DMS 273 (cell line): ENCODE results near the gene HPS1.

Experiments used
- DNase-seq: peaks from one replicate; lab custom pipeline; 2025; ENCODE audit not compliant: unreplicated experiment; lab: John Stamatoyannopoulos, UW

HPS1 gene

DNA sequence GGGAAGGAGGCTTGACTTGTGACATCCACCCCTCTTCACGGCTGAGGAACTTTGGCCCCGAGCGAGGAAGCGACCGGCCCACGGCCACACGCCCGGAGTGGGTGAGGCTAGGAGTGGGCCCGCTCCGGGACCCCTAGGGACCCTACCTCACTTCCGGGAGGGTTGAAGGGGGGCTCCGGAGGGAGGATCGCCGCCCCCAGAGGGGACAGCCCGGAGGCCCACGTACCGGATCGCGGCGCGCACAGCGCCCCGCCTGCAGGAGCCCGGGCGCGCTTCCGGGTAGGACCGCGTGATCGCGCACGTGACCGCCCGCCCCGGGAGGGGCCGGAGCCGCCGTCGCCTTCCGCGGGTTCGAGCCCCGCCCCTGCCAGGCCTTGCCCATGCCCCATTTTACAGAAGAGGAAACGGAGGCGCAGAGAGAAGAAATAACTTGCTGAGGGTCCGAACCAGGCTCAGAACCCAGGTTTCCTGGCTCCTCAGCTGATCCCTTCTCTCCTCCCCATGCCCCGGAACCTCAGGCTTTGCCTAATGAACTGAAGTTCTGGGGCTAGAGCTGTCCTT is at the start of gene HPS1:
Gene HPS1, minus strand, starts transcription at position 275 of the 561 bp plus-strand sequence. CDS start 3,695 bp downstream, outside the sequence.
- peak; percentile 86 for DNase-seq

DNA sequence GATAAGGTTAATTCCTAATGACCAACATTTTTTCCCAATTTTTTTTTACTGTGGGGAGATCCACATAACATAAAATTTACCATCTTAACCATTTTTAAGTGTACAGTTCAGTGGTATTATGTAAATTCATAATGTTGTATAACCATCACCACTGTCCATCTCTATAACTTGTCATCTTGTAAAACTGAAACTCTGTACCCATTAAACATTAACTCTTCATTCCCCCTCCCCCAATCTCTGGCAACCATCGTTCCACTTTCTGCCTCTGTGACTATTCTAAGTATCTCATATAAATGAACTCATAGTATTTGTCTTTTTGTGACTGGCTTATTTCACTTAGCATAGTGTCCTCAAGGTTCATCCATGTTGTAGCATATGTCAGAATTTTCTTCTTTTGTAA is 46.0 kb upstream of the HPS1 start:
- no peak for DNase-seq

DNA sequence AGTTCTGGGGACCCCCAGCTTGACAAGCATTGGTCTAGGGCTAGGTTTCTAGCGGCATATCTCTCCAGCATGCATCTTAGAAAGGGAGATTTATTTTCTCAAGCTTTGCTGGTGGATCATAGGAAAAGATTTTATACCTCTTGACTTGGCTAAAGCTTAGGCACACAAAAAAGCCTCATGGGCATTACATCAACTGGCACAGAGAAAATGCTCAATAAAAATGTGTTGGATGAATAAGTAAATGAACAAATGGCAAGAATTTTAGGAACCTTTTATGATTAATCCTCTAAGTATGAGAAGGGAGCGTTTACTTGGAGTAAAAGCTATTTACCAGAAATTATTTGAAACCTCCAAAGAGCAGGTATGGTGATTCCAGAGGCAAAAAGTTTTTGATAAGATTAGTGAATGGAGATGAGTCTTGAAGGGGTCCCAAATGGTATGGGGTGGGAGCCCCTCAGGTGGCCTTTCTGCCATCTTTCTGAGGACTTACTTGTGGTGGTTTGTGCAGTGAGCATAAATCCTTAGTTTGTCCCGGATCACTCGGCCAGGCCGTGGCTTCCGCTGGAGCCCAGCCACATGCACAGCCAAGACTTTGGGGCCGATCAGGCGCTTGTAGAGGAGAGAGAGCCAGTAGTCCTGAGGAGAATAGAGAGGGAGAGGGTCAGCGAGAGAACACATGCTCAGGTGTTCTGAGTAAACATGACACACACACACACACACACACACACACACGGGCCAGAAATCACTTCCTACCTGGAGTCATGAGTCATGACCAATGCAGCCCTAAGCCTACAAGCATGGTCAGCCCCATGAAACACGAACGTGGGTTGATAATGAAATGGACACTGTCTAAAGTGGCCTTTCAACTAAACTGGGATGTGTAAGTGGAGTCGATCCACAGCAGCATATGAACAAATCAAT is 43.1 kb upstream of the HPS1 start:
- DNase-seq: no peak

DNA sequence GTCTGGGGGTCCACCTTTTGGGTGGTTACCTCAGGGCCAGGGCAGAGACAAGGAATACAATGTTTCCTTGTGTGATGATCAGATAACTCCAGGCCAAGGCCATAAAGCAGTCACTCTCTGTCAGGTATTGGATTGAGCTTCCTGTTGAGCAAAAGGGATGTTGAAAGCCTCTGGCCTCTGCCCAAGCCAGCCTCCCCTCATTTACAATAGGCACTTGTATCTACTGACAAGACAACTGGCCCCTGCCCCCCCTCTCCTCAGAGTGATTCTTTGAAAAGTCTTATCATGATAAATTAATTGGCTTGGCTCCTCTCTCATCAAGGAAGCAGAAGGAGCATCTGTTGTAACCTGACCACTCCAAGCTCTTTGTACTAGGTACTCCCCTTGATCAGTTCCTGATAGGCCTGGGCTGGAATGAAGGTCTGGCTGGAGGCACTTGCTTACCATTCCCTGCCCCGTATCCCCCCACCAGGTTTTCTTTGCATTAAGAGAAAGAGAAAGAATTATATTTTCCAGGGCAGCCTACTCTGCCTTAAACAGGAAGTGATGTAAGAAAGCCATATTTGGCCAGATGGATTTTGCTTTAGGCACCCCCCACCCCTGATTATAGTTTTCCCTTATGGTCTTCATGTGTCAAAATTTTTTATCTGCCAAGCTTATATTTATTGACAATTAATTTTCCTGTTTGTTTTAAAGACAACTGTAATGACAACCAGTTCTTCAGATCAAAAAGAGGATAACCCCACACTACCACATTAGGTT is 42.1 kb upstream of the HPS1 start:
- DNase-seq: no peak

DNA sequence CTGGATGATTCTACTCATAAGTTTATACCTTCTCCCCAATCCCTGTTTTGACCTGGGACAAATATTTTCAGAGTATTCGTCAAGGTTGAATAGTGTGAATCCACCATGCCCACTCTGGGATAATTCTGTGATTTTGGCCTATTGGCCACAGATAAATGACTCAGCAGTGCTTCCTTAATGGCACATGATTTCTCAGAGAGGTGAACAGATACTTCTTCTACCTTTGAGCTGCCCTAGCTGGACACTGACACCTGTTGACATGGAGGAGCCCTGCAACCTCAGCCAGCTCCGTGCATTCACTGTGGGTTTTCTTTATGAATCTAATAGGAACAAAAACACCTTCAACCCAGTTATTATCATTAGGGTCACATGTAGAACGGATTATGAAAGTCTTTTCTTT is 40.9 kb upstream of the HPS1 start:
- no peak for DNase-seq

DNA sequence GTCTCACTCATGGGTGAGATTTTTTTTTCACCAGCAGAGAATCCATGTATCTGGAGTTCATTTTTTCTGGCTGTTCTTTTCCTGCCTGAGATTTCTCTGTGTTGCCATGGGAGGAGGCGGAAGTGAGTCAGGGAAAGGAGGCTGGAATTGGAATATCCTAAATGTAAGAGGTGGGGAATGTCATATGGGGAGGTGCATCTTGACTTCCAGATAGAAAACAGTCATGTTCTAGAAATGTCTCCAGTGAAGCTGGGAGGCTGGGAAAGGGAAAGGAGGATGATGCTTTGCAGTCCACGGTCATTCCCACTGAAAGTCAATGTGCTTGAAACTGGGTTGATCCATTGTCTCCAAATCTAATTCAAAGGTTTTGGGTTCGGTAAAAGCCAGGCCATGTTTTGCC is 39.7 kb upstream of the HPS1 start:
- no peak for DNase-seq

DNA sequence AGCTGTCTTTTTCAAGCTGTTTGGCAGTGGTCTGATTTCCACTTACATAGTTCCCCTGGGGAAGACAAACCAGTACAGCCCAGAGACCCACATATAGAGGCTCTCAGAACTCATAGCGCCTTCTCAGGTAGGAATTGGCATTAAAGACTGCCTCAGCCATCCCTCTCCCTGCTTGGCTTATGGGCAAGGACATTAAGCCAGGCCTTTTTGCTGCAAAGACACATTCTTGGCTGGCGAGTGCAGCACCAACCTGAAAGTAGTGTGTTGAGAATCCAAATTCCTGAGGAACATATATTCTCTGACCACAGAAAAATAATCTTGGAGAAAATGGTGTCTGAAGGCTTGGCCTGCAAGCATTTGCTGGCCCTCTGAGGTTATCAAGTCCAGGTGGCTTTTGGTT is 39.2 kb upstream of the HPS1 start:
- DNase-seq: no peak

DNA sequence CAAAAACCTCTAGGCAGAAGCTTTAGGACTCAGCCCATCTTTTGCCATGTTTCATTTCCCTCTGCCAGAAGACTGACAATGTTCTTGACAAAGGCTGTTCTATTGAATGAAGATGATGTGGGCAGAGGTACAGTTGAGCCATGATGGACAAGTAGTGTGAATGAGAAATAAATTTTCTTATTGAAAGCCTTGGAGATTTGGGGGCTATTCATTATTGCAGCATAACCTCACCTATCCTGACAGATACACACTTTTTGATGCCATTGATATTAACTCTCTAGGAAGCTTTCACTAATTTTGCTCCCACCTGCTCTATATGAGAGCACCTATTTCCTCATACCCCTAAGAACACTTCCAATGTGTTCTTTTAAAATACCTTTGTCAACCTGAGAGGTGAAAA is 36.9 kb upstream of the HPS1 start:
- no peak for DNase-seq

DNA sequence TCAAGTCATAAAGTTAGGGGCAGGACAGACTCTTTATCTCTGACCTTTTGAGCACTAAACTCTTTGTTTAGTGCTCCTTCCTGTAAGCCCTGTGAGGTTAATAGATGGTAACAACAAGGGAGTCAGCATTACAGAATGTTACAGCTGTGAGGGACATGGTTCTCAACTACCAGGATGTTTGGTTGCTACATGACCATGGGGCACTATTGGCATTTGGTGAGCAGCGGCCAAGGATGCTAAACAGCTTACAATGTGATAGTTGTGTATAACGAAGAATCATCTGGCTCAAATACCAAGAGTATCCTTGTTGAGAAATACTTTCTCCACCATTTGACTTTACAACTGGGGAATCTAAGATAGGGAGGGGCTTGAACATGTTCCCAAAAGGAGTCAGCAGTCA is 35.4 kb upstream of the HPS1 start:
- no peak for DNase-seq

DNA sequence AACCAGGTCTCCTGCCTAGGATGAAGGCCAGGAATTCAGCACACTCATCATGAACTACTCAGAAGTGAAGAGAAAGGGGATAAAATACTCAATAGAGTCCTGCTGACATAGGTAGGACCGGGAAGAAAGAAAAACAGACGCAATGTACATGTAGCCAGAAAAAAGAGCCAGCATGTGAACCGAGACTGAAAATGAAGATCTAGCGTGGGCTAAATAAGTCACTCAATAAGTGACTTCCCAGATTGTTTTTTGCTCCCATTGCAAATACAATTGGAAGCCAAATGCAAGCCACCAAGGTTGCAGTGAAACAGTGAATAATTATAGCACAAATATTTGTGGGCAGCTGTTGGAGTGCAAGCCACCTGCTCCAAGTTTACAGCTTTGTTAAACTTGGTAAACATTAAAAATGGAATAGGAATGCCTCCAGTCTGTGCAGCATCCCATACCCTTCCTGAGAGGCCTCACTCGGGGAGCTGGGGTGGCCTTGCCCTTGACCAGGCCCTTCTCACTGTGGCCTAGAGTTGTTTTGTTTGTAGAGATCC is 34.7 kb upstream of the HPS1 start:
- peak; percentile 26 for DNase-seq

DNA sequence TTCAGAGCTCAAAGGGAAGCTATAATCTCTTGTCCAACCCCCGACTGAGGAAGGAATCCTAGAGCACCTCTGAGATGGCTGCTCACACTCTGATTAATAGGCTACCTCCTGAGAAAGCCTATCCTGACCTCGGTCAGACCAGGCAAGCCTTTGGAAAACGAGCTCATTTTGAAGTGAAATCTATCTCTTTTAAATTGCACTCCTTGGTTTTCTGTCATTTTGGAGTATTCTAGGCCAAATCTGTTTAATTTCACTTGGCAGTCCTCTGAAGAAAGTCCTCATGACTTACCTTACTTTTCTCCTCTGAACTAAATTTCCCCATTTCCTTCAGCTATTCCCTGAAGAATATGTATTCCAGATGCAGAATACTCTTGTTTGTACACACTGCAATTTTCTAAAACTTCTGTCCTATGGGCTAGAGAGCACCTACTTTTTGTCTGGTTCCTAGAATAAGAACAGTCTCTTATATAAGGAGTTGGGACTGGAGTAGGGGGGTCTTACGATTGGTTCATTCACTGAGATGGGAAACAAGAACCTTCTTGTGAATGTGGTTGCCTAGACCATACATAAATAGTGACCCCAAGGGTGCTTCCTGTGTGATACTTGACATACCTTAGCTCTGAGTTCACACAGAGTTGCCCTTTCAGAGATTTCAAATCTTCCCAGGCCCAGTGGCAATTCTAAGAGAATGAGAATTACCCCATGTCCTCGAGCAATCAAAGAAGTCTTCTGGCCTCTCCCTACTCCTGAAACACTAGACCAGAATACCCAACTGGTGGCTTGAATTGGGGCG is 31.9 kb upstream of the HPS1 start:
- no peak for DNase-seq

DNA sequence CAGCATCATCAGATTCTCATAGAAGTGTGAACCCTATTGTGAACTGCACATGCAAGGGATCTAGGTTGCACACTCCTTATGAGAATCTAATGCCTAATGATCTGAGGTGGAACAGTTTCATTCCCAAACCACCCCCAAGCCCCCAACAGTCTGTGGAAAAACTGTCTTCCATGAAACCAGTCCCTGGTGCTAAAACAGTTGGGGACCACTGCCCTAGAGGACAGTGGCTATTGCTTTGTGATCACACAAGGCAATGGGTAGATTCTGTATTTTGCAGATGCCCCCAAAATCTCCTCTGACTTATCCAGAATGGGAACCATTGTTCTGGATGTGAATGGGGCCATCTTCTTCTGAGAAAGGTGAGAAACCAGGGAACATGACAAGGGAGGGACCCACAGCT is 31.1 kb upstream of the HPS1 start:
- DNase-seq: no peak

DNA sequence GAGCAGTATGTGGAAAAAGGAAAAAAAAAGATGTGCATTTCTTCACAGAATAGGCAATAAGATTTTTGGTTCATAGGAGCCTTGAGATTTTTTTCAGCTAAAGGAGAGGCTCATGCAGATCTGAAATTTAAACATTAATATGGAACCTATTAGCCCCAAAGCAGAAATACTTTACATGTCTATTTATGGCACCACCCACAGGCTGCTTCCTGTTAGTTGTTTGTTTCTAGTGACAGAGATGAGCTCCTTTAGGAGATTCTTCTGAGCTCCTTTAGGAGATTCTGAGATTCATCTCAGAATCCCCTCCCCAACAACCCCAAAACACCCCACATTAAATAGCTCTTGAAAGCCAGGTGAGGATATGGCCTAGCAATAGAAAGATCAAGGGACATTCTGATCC is 27.9 kb upstream of the HPS1 start:
- no peak for DNase-seq

DNA sequence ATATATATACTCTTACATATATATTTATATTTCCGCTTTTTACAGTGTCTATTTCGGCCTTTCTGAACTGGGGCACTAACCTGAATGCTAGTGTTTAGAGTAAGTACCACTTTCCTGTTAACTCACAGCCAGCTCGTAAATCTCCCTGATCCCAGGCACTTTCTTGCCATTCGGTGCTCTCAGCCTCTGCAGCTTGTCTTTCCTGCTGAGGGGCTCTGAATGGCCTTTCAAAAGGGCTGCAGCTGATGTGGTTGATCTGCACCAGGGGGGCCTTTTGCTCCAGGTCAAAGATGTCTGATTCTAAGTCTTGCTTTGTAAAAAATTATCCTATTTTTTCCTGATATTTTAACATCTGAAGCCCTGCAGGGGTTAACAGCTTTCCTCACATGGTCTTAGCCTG is 25.5 kb upstream of the HPS1 start:
- DNase-seq: no peak

DNA sequence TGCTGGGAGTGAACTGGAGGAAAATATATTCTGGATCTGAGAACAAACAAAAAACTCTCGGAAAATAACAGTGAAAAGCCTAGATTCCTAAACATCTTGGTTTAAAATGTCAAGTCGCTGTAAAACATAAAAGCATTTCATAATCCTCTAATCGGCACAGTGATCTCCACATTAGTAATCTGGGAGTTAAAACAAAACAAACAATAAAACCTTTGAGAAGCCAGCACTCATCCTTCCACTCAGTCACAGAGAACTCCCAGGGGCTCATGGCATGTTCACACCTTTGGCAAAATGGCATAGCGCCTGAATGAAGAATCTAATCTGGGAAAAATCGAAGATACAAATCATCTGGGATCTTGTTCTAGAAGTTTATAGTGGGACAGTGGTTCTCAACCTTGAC is 24.1 kb upstream of the HPS1 start:
- no peak for DNase-seq

DNA sequence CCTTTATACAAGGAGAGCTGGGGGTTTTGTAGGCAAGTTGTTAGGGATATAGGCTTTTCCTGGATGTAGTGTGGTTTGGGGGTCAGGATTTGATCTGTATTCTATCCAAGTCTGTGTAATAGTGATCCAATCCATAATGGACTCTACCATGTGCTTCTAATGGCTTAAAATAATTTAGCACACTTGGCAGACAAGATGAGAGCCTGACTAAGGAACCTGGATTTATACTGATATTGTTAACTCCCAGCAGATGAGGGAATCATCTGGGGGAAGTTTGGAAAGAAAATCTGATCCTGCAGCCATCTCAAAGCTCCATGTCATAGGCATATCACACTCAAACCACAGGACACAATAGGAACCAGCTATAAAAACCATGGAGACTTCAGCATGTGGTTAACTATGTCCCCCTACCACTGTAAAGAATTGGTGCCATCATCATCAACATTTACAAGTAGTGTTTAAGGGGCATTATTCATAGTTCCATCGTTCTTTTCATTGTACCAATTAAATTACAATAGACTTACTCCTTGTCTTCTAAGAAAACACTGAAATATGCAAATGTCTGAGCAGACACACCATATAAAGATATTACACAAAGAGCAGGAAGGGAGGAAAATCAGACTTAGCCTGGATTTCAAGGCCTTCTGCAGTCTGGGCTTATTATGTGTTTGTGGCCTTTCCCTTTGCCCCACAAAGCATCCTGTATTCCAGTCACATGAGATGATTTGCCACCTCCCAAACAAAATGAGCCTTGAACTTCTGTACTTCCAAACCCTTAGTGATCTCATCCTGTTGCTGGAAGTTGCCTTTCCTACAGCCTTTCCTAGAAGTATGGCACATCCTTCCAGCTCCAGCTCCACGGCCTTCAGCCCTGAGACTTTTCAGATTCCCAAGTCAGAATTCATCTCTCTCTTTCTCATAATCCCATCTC is 22.5 kb upstream of the HPS1 start:
- DNase-seq: no peak

DNA sequence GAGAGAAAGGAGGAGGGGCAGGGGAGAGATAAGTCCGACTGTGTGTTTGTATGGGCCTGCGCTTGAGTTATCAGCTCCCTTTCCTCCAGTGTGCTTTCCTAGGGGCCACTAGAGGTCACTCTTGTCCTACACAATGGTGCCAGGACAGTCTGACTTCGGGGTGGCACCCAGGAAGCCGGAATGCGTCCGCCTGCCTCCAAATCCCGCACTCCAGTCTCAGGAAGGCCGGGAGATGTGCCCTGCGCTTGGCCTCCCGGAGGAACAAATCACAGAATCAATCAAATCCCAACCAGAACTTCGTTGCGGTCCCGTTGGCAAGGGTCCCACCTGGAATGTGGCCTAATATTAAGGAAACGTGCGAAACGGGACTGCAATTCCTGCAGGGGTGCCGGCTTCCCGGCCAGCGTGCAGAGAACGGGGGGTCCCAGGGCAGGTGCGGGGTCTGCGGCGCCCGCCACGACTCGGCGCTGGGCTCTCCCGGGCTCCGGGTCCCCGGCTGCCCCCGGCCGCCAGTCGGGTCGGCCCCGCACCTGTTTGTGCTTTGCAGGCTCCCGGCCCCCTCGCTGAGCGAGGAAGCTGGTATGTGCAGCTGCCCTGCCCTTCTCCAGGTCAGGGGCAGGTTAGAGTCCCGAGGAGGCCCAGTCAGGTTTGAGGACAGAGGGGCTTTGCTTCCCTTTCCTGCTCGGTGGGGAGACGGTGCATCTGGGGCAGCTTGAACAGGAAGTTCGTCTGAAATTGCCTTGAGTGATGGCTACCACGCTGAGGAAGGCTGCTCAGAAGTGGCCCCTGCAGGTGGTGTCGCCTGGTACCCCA is 21.0 kb upstream of the HPS1 start:
- peak; percentile 88 for DNase-seq

DNA sequence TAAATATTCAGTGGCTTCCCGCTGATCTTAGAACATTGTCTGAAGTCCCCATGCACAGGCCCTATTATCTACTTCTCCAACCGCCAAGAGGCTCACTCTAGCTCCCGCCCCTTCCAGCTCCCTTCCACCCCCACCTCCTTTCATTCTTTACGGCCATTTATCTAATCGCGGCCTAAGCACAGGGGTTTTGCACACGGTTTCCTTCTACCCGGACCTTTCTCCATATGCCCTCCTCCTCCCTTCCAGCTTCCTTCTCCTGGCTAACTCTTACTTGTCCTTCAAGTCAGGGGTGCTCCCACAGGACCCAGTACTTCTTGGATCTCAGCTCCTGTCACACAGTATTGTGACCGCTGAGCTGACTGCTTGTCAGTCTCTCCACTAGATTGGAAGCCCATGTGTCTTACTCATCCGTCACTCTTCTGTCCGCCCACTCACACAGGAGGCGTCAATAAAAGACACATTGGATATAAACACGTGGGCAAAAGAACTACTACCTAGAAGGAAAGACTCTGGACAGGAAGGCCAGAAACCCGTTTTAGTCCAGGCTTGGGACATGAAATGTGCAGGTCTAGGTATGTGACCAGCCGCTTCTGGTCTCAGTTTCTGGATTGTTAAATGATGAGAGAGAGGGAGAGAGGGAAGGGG is 20.2 kb upstream of the HPS1 start:
- no peak for DNase-seq
